H7 (cell line): Measurements from ENCODE around the gene POU2F2. TPM values are rescaled to one million over a fixed set of nuclear protein-coding genes. Genes with fewer than 3 reads are reported as not detected.
A peak's percentile ranks its signal among the peaks of the same experiment; 100 is the strongest.

Experiments used
- DNase-seq: peaks from one replicate; pipeline ENCODE4 v3.0.0; 2012
- H3K27me3 ChIP-seq: 2 replicates; pipeline ENCODE4 v1.6.0; 2011; ENCODE audit warnings: mild to moderate bottlenecking, low read length; ENCODE audit not compliant: control insufficient read depth, insufficient read depth
- H3K36me3 ChIP-seq: replicated peaks from 2 replicates; pipeline ENCODE4 v1.5.1; 2011; ENCODE audit warnings: low read length; ENCODE audit not compliant: control insufficient read depth, insufficient read depth
- H3K4me3 ChIP-seq: 2 replicates; pipeline ENCODE4 v1.5.1; 2011; ENCODE audit warnings: low read depth, mild to moderate bottlenecking, control low read depth, low read length, moderate library complexity; ENCODE audit not compliant: insufficient read depth
- total RNA-seq: library from RNA; depleted of rRNA; stranded (reverse); fragments of >200 nt; shearing (Covaris generic); gene quantifications from 2 replicates; pipeline ENCODE4 v1.2.3, GENCODE V29; 2014

The POU2F2 gene
- total RNA-seq, 1 experiment from 2014 or later, result 0.90 TPM

- DNase-seq, result no peak
- Histone ChIP-seq H3K36me3 (peaks cover 26% of the 10 kb centered on the region), H3K27me3 (no peaks in the 10 kb centered on the region), H3K4me3 (no peak overlapping the region)
These were observed 53.5 kb downstream of the POU2F2 start for GRCh38 chr19:42078538-42079275.

GRCh38 chr19:42078058-42078457 lies 54.2 kb downstream of the POU2F2 start:
- H3K4me3 ChIP-seq, result no peak overlapping the region
- DNase-seq, result no peak
- no peaks in the 10 kb centered on the region for H3K27me3 ChIP-seq
- peaks cover 26% of the 10 kb centered on the region for H3K36me3 ChIP-seq

- Histone ChIP-seq H3K4me3 (peak overlapping the region; percentile 68), H3K36me3 (peaks cover 21% of the 10 kb centered on the region), H3K27me3 (no peaks in the 10 kb centered on the region)
- peak; percentile 90 for DNase-seq
These were observed 55.8 kb downstream of the POU2F2 start for GRCh38 chr19:42076380-42076944.

GRCh38 chr19:42075616-42076379 lies 56.4 kb downstream of the POU2F2 start, which contains the start of gene ZNF574:
Gene ZNF574 (plus strand): TSS chr19:42076166. CDS start chr19:42078607, 2,441 bp downstream.
- Histone ChIP-seq H3K27me3 (no peaks in the 10 kb centered on the region), H3K36me3 (peaks cover 16% of the 10 kb centered on the region), H3K4me3 (peak within 1 kb of the TSS; percentile 76)
- DNase-seq, result peak; percentile 99

GRCh38 chr19:42075364-42075615 lies 57.0 kb downstream of the POU2F2 start:
- no peaks in the 10 kb centered on the region for H3K27me3 ChIP-seq
- DNase-seq, result no peak
- H3K4me3 ChIP-seq, result peak overlapping the region; percentile 76

GRCh38 chr19:42074513-42075363 lies 57.5 kb downstream of the POU2F2 start:
- Histone ChIP-seq H3K4me3 (peak overlapping the region; percentile 76), H3K27me3 (no peaks in the 10 kb centered on the region)
- peak; percentile 66 for DNase-seq

More at GRCh38 chr19:42075364-42075615, 57.0 kb downstream of the POU2F2 start:
- H3K36me3 ChIP-seq, result peaks cover 16% of the 10 kb centered on the region

GRCh38 chr19:42071247-42071646 lies 61.0 kb downstream of the POU2F2 start:
- DNase-seq, result no peak
- Histone ChIP-seq H3K4me3 (no peak overlapping the region), H3K27me3 (no peaks in the 10 kb centered on the region), H3K36me3 (peaks cover 2% of the 10 kb centered on the region; the same call in 1 of the 2 replicates)

More at GRCh38 chr19:42074513-42075363, 57.5 kb downstream of the POU2F2 start:
- H3K36me3 ChIP-seq, result peaks cover 12% of the 10 kb centered on the region

GRCh38 chr19:42069619-42070351 lies 62.5 kb downstream of the POU2F2 start, which contains the start of gene GRIK5:
Gene GRIK5 (minus strand): TSS chr19:42070206. CDS start chr19:42065770, 4,436 bp downstream.
- peak within 1 kb of the TSS; percentile 78 for H3K4me3 ChIP-seq
- no peaks in the 10 kb centered on the region for H3K27me3 ChIP-seq
- DNase-seq, result peak; percentile 89
- peaks cover 4% of the 10 kb centered on the region; the same call in 1 of the 2 replicates for H3K36me3 ChIP-seq

- Histone ChIP-seq H3K27me3 (no peaks in the 10 kb centered on the region), H3K4me3 (peak overlapping the region; percentile 78), H3K36me3 (peaks cover 4% of the 10 kb centered on the region)
- peak; percentile 84 for DNase-seq
These were observed 63.3 kb downstream of the POU2F2 start for GRCh38 chr19:42068756-42069571.

- Histone ChIP-seq H3K36me3 (peaks cover 10% of the 10 kb centered on the region), H3K4me3 (peak overlapping the region; percentile 78), H3K27me3 (no peaks in the 10 kb centered on the region)
- DNase-seq, result no peak
These were observed 63.9 kb downstream of the POU2F2 start for GRCh38 chr19:42068361-42068755.

- DNase-seq, result no peak
- H3K27me3 ChIP-seq, result no peaks in the 10 kb centered on the region
- no peak overlapping the region for H3K4me3 ChIP-seq
- H3K36me3 ChIP-seq, result peaks cover 15% of the 10 kb centered on the region
These were observed 64.8 kb downstream of the POU2F2 start for GRCh38 chr19:42067315-42067888.

GRCh38 chr19:42066075-42066754 lies 66.0 kb downstream of the POU2F2 start:
- Histone ChIP-seq H3K4me3 (no peak overlapping the region), H3K27me3 (no peaks in the 10 kb centered on the region), H3K36me3 (peaks cover 19% of the 10 kb centered on the region)
- DNase-seq, result peak; percentile 92
